Osteoblast (primary cell): ENCODE data around the gene KIAA1671. TPM values are rescaled to one million over a fixed set of nuclear protein-coding genes. Genes with fewer than 3 reads are reported as not detected.
"Not testable (repeated sequence)": the region's sequence is repeated elsewhere in the genome, so short reads cannot be mapped to it uniquely, and the experiment has no call there.

Source experiments
- DNase-seq: peaks from one replicate; pipeline ENCODE4 v3.0.0; 2011; ENCODE audit warnings: low spot score, mixed read lengths; ENCODE audit not compliant: insufficient read length; ENCODE audit errors: missing footprints
- H2AFZ ChIP-seq: 2 replicates; pipeline ENCODE4 v1.6.0; 2011; ENCODE audit warnings: mild to moderate bottlenecking, low read length
- H3K27ac ChIP-seq: 2 replicates; pipeline ENCODE4 v1.5.1; 2011; ENCODE audit warnings: mild to moderate bottlenecking, low read depth, low read length, moderate library complexity
- H3K27me3 ChIP-seq: 2 replicates; pipeline ENCODE4 v1.6.0; 2012; ENCODE audit warnings: mild to moderate bottlenecking, control low read depth, inconsistent platforms, low read length, moderate library complexity; ENCODE audit not compliant: insufficient read depth
- H3K36me3 ChIP-seq: 2 replicates; pipeline ENCODE4 v1.5.1; 2011; ENCODE audit warnings: mild to moderate bottlenecking, low read length, control low read depth, moderate library complexity; ENCODE audit not compliant: insufficient read depth
- H3K4me1 ChIP-seq: 2 replicates; pipeline ENCODE4 v1.5.1; 2011; ENCODE audit warnings: mild to moderate bottlenecking, low read length, control low read depth, moderate library complexity; ENCODE audit not compliant: insufficient read depth
- H3K4me2 ChIP-seq: 2 replicates; pipeline ENCODE4 v1.6.0; 2011; ENCODE audit warnings: mild to moderate bottlenecking, low read length; ENCODE audit not compliant: insufficient read depth
- H3K4me3 ChIP-seq: fragments of 200-600 bp; sonication (generic); 3 replicates; pipeline ENCODE4 v1.5.1; 2012; ENCODE audit warnings: mild to moderate bottlenecking, low read length, inconsistent platforms; ENCODE audit not compliant: insufficient read depth
- H3K79me2 ChIP-seq: 2 replicates; pipeline ENCODE4 v1.6.0; 2012; ENCODE audit warnings: mild to moderate bottlenecking, low read length, control low read depth, inconsistent platforms; ENCODE audit not compliant: insufficient read depth
- H3K9me3 ChIP-seq: 2 replicates; pipeline ENCODE4 v1.5.1; 2011; ENCODE audit warnings: low read depth, low read length, control low read depth
- H4K20me1 ChIP-seq: 2 replicates; pipeline ENCODE4 v1.6.0; 2012; ENCODE audit warnings: mild to moderate bottlenecking, low read length, control low read depth; ENCODE audit not compliant: insufficient read depth
- total RNA-seq: library from RNA; depleted of rRNA; stranded (reverse); fragments of >200 nt; gene quantifications from 2 replicates; pipeline ENCODE4 v1.2.3, GENCODE V29; 2012
- TF ChIP-seq, protein P1 (sequence below): IDR thresholded peaks from 2 replicates; pipeline ENCODE4 v1.5.1; 2011; ENCODE audit warnings: mild to moderate bottlenecking, low read depth, low read length, moderate library complexity; ENCODE audit errors: extremely low read depth

Gene KIAA1671
- total RNA-seq, 1 donor, result 16.6 TPM

DNA sequence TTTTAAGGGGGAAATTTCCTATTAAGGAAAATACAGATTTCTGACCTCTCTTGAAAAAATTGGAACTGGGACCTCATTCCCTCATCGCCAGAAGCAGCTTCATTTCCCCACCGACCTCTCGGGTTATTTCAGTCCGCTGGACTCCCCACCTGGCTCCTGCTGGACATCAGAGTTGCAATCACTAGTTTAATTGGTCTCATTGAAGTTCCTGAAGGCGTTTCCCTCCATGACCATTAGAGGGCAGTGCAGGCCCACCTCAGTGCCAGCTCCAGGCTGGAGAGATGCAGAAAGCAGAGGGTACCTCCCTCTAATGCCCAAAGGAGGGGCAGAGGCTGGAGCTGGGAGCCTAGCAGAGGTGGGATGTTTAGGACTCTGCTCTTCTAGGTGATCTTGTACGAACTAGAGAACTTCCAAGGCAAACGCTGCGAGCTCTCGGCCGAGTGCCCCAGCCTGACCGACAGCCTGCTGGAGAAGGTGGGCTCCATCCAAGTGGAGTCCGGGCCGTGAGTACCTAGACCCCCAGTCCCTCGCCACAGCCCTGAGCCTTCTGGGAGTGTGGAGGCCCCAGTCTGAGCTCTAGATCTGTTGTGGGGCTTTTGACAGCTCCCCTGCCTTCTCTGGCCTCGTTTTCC is 249.9 kb downstream of the KIAA1671 start:
- no peaks in the 10 kb centered on the region for H4K20me1 ChIP-seq
- TF ChIP-seq, protein P1, sequence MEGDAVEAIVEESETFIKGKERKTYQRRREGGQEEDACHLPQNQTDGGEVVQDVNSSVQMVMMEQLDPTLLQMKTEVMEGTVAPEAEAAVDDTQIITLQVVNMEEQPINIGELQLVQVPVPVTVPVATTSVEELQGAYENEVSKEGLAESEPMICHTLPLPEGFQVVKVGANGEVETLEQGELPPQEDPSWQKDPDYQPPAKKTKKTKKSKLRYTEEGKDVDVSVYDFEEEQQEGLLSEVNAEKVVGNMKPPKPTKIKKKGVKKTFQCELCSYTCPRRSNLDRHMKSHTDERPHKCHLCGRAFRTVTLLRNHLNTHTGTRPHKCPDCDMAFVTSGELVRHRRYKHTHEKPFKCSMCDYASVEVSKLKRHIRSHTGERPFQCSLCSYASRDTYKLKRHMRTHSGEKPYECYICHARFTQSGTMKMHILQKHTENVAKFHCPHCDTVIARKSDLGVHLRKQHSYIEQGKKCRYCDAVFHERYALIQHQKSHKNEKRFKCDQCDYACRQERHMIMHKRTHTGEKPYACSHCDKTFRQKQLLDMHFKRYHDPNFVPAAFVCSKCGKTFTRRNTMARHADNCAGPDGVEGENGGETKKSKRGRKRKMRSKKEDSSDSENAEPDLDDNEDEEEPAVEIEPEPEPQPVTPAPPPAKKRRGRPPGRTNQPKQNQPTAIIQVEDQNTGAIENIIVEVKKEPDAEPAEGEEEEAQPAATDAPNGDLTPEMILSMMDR, result peak; percentile 93
- no peaks in the 10 kb centered on the region for H3K79me2 ChIP-seq
- H3K9me3 ChIP-seq, result no peaks in the 10 kb centered on the region
- no peaks in the 10 kb centered on the region for H3K27me3 ChIP-seq
- H3K27ac ChIP-seq, result no peak overlapping the region
- H3K4me2 ChIP-seq, result no peak overlapping the region
- H3K36me3 ChIP-seq, result no peaks in the 10 kb centered on the region
- H3K4me3 ChIP-seq, result no peak overlapping the region
- no peak overlapping the region for H2AFZ ChIP-seq
- DNase-seq, result peak; percentile 94
- H3K4me1 ChIP-seq, result no peaks in the 10 kb centered on the region

DNA sequence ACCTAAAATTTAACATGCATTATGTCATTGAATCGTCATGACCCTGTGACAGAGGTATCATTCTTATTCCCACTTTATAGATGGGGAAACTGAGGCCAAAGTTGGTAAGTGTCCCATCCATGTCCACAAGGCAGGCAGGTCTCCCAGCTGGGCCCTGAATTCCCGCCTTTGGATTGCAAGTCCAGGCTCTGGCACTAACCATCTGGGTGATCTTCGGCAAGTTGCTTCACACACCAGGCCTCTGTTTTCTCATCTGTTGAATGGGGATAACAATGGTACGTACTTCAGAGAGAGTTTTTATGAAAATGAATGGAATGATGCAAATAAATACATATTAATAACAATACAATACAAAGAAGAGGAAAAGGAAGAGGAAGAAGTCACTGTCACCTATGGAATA is 250.6 kb downstream of the KIAA1671 start:
- no peaks in the 10 kb centered on the region for H3K27me3 ChIP-seq
- H2AFZ ChIP-seq, result no peak overlapping the region
- H4K20me1 ChIP-seq, result no peaks in the 10 kb centered on the region
- peak; percentile 14 for DNase-seq
- no peak overlapping the region for H3K4me2 ChIP-seq
- H3K9me3 ChIP-seq, result no peaks in the 10 kb centered on the region
- H3K4me3 ChIP-seq, result no peak overlapping the region
- no peaks in the 10 kb centered on the region for H3K4me1 ChIP-seq
- TF ChIP-seq, protein P1, result no peak
- H3K36me3 ChIP-seq, result no peaks in the 10 kb centered on the region
- no peak overlapping the region for H3K27ac ChIP-seq
- H3K79me2 ChIP-seq, result no peaks in the 10 kb centered on the region

DNA sequence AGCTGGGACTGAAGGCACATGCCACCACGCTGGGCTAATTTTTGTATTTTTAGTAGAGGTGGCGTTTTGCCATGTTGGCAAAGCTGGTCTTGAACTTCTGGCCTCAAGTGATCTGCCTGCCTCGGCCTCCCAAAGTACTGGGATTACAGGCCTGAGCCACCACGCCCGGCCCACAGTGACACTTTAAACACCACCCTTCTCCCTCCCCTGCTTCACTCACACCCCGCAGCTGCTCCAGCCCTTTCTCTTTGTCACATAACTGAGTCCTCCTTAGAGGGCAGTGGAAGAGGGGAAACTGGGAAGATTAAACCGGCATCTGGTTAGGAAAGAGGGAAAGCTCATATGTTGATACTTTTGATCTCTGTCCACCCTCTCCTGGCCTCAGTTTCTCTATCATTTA is 252.0 kb downstream of the KIAA1671 start:
- not testable (repeated sequence) for H3K9me3 ChIP-seq, H3K79me2 ChIP-seq, H3K36me3 ChIP-seq, H3K27me3 ChIP-seq, H4K20me1 ChIP-seq, H3K4me2 ChIP-seq, DNase-seq, H3K4me1 ChIP-seq, H2AFZ ChIP-seq, H3K4me3 ChIP-seq, H3K27ac ChIP-seq

DNA sequence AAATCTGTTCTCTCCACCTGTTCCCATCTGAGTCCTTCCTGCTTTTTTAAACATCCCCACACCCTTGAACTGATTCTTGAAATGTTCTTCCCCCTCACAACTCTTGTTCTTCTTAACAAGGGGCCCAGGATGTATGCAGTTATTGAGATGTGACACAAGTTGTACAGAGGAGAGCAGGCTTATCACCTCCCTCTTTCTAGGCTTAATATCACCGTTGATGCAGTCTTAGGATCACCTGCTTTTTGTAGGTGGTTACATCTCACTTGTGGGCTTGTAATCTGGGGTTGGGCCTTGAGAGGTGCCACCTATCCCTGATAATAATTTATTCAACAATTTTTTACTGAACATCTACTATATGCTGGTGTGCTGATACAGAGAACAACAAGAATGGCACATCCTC is 253.3 kb downstream of the KIAA1671 start:
- Histone ChIP-seq H3K4me3 (no peak overlapping the region), H3K79me2 (no peaks in the 10 kb centered on the region), H3K27me3 (no peaks in the 10 kb centered on the region), H2AFZ (no peak overlapping the region), H3K4me1 (no peaks in the 10 kb centered on the region), H4K20me1 (no peaks in the 10 kb centered on the region), H3K4me2 (no peak overlapping the region), H3K36me3 (no peaks in the 10 kb centered on the region), H3K27ac (no peak overlapping the region), H3K9me3 (no peaks in the 10 kb centered on the region)
- no peak for DNase-seq
- TF ChIP-seq, protein P1, result no peak
